Peyer's patch (tissue), 4 donors: ENCODE results near the gene METTL16. TPM values are rescaled to one million over a fixed set of nuclear protein-coding genes. Genes with fewer than 3 reads are reported as not detected.

ENCODE experiments used
- DNase-seq, 3 donors: peaks; one replicate each; pipeline ENCODE4 v3.0.0-alpha.2; 2017 to 2019
- H3K27ac ChIP-seq, 4 donors: fragments of 200-600 bp; sonication (generic); one replicate each; pipeline ENCODE4 v1.5.1; 2016 to 2019
- H3K27me3 ChIP-seq, 2 donors: fragments of 200-600 bp; sonication (generic); one replicate each; pipeline ENCODE4 v1.5.1; 2019
- H3K36me3 ChIP-seq, 3 donors: fragments of 200-600 bp; sonication (generic); one replicate each; pipeline ENCODE4 v1.5.1; 2016 to 2019
- H3K4me1 ChIP-seq, 4 donors: fragments of 200-600 bp; sonication (generic); one replicate each; pipeline ENCODE4 v1.5.1; 2016 to 2019
- H3K4me3 ChIP-seq, 4 donors: fragments of 200-600 bp; sonication (generic); 1 replicate in 3 of 4; 2 replicates in 1 of 4; pipeline ENCODE4 v1.5.1; 2016 to 2019; ENCODE audit warnings: mild to moderate bottlenecking in 1 of 4
- H3K9me3 ChIP-seq, 4 donors: fragments of 200-600 bp; sonication (generic); one replicate each; pipeline ENCODE4 v1.5.1; 2016 to 2019; ENCODE audit warnings: mild to moderate bottlenecking in 1 of 4
- CTCF ChIP-seq, 6 experiments: fragments of 450-650 bp in 4 of 6; fragments of 200-600 bp in 2 of 6; sonication (generic) in 1 of 6; IDR thresholded peaks; one replicate each; pipeline ENCODE4 v1.5.1; 2017 to 2019; ENCODE audit warnings: antibody characterized with exemption in 6 of 6, mild to moderate bottlenecking in 3 of 6, moderate library complexity in 1 of 6
- POLR2A ChIP-seq, 2 donors: fragments of 450-650 bp; IDR thresholded peaks; one replicate each; pipeline ENCODE4 v1.5.1; 2017; ENCODE audit warnings: antibody characterized with exemption in 2 of 2, mild to moderate bottlenecking in 2 of 2, moderate library complexity in 2 of 2
- small RNA-seq, 2 donors: library from RNA; depleted of rRNA; stranded (forward); fragments of <200 nt; gene quantifications; one replicate each; pipeline ENCODE3, GENCODE V24; 2016
- total RNA-seq, 4 donors: library from RNA; depleted of rRNA; stranded (reverse); fragments of >200 nt; gene quantifications; one replicate each; pipeline ENCODE4 v1.1.0, GENCODE V29; 2016

Gene METTL16
- total RNA-seq, 4 donors from 2014 or later = 24.0 to 29.7 (median 27.9) TPM

GRCh38 chr17:2369039-2369438 lies 142.6 kb downstream of the METTL16 start:
- Histone ChIP-seq H3K36me3 (peaks cover 0 to 43% (median 0%) of the 10 kb centered on the region in 3 donors), H3K4me1 (no peaks in the 10 kb centered on the region), H3K4me3 (no peak overlapping the region), H3K9me3 (no peaks in the 10 kb centered on the region), H3K27ac (no peak overlapping the region), H3K27me3 (no peaks in the 10 kb centered on the region)
- TF ChIP-seq POLR2A (IDR thresholded peaks at IDR 0.05) (no peak), CTCF (IDR thresholded peaks at IDR 0.05) (no peak)
- no peak for DNase-seq

GRCh38 chr17:2368359-2368758 lies 143.3 kb downstream of the METTL16 start:
- peaks cover 0 to 44% (median 0%) of the 10 kb centered on the region in 3 donors for H3K36me3 ChIP-seq

GRCh38 chr17:2366747-2367494 lies 144.8 kb downstream of the METTL16 start:
- Histone ChIP-seq H3K4me1 (no peaks in the 10 kb centered on the region), H3K27ac (no peak overlapping the region), H3K36me3 (peaks cover 0 to 42% (median 0%) of the 10 kb centered on the region in 3 donors), H3K9me3 (no peaks in the 10 kb centered on the region), H3K27me3 (no peaks in the 10 kb centered on the region), H3K4me3 (no peak overlapping the region)
- no peak for DNase-seq
- TF ChIP-seq POLR2A (IDR thresholded peaks at IDR 0.05) (no peak), CTCF (IDR thresholded peaks at IDR 0.05) (no peak)

More at GRCh38 chr17:2368359-2368758, 143.3 kb downstream of the METTL16 start:
- Histone ChIP-seq H3K27me3 (no peaks in the 10 kb centered on the region), H3K4me1 (no peaks in the 10 kb centered on the region), H3K27ac (no peak overlapping the region), H3K4me3 (no peak overlapping the region), H3K9me3 (no peaks in the 10 kb centered on the region)
- no peak for TF ChIP-seq POLR2A (IDR thresholded peaks at IDR 0.05)
- TF ChIP-seq CTCF (IDR thresholded peaks at IDR 0.05) = no peak
- DNase-seq = no peak

Small RNA genes lying within 50 kb of the gene (small RNA-seq; reads per million reads assigned to genes)
- gene AC006435.3 = 0 reads per million in 2 donors
- gene AC006435.4 = 0 reads per million in 2 donors
- gene AC006435.5 = 0 reads per million in 2 donors

Other genes starting within 250 kb of the METTL16 start
- 100 to 1,000 TPM in 1 of 4 donors, 10 to 100 TPM in 3; 33.3 to 139 (median 67.4) TPM for gene SMG6, start 208.1 kb downstream of the METTL16 start, total RNA-seq
- gene SRR, start 207.9 kb downstream of the METTL16 start, total RNA-seq = 10 to 100 TPM in 1 of 4 donors, 1 to 10 TPM in 3; 2.1 to 27.2 (median 5.5) TPM
- gene TSR1, start 175.4 kb downstream of the METTL16 start, total RNA-seq = 10 to 100 TPM in 3 of 4 donors, 1 to 10 TPM in 1; 5.6 to 87.5 (median 28.6) TPM
- gene SGSM2, start 174.4 kb downstream of the METTL16 start, total RNA-seq = 100 to 1,000 TPM in 3 of 4 donors, 10 to 100 TPM in 1; 48.5 to 151 (median 113) TPM
- gene MNT, start 110.8 kb downstream of the METTL16 start, total RNA-seq = 10 to 100 TPM in 3 of 4 donors, 1 to 10 TPM in 1; 9.5 to 57.8 (median 39.0) TPM
- 100 to 1,000 TPM; 131 to 281 (median 141) TPM for gene PAFAH1B1, start 81.8 kb upstream of the METTL16 start, total RNA-seq
- 100 to 1,000 TPM; 127 to 323 (median 225) TPM for gene CLUH, start 199.9 kb upstream of the METTL16 start, total RNA-seq
- 1 to 10 TPM in 2 of 4 donors, not detected in 2; 1.5 to 1.6 TPM for gene CCDC92B, start 237.8 kb upstream of the METTL16 start, total RNA-seq